B cell (primary cell): ENCODE results near the gene RAPGEF6. TPM values are rescaled to one million over a fixed set of nuclear protein-coding genes. Genes with fewer than 3 reads are reported as not detected.

Source experiments
- ATAC-seq: fragments of 200-7000 bp; cut with Tn5 transposase; one replicate; pipeline ENCODE4 v1.10.0; 2021; ENCODE audit warnings: low read depth, mild to moderate bottlenecking, moderate number of reproducible peaks, moderate library complexity
- CTCF ChIA-PET: fragments of 350-600 bp; sonication (Branson Sonifier 250); formaldehyde crosslinking; loops from one replicate; lab custom pipeline; 2021; ENCODE audit warnings: antibody characterized with exemption, inconsistent platforms; lab: Charles Lee
- POLR2A ChIA-PET: fragments of 350-600 bp; sonication (Branson Sonifier 250); formaldehyde crosslinking; loops from one replicate; lab custom pipeline; 2021; ENCODE audit warnings: antibody characterized with exemption; lab: Charles Lee
- DNase-seq: peaks from one replicate; pipeline ENCODE4 v3.0.0; 2013
- H2AFZ ChIP-seq: 2 replicates; pipeline ENCODE4 v1.6.1; 2012; ENCODE audit warnings: mild to moderate bottlenecking, low read depth, low read length; ENCODE audit not compliant: insufficient read depth, poor library complexity, severe bottlenecking
- H3K27ac ChIP-seq, 2 donors: 1 replicate in 1 of 2; 2 replicates in 1 of 2; pipeline ENCODE4 v1.5.1; 2012 to 2013; ENCODE audit warnings: low read length in 2 of 2, mild to moderate bottlenecking in 2 of 2, moderate library complexity in 1 of 2
- H3K27me3 ChIP-seq, 4 experiments: fragments of 200-600 bp in 1 of 4; sonication (generic) in 1 of 4; replicated peaks in 1 of 4; 1 replicate in 2 of 4; 2 replicates in 2 of 4; pipeline versions ENCODE4 v1.6.1 to v1.7.0; 2013 to 2016; ENCODE audit warnings: low read length in 3 of 4, mild to moderate bottlenecking in 2 of 4, mixed read lengths in 1 of 4, moderate library complexity in 1 of 4; ENCODE audit not compliant: insufficient read depth in 4 of 4, control insufficient read depth in 3 of 4; ENCODE audit errors: control extremely low read depth in 1 of 4
- H3K36me3 ChIP-seq, 2 experiments: replicated peaks in 1 of 2; 1 replicate in 1 of 2; 2 replicates in 1 of 2; pipeline versions ENCODE4 v1.6.1 to v1.7.1; 2013; ENCODE audit warnings: low read length in 1 of 2; ENCODE audit not compliant: insufficient read depth in 2 of 2, control insufficient read depth in 1 of 2; ENCODE audit errors: control extremely low read depth in 1 of 2, extremely low read depth in 1 of 2
- H3K4me1 ChIP-seq, 2 donors: fragments of 200-600 bp in 1 of 2; sonication (generic) in 1 of 2; 1 replicate in 1 of 2; 2 replicates in 1 of 2; pipeline versions ENCODE4 v1.5.1 to v1.6.1; 2013 to 2017; ENCODE audit warnings: low read length in 2 of 2; ENCODE audit not compliant: control insufficient read depth in 2 of 2, insufficient read depth in 2 of 2
- H3K4me2 ChIP-seq: replicated peaks from 2 replicates; pipeline ENCODE3; 2012; ENCODE audit warnings: mild to moderate bottlenecking, low read depth, low read length; ENCODE audit not compliant: poor library complexity, severe bottlenecking
- H3K4me3 ChIP-seq, 5 experiments: fragments of 200-600 bp in 1 of 5; sonication (generic) in 1 of 5; 1 replicate in 3 of 5; 2 replicates in 2 of 5; pipeline versions ENCODE4 v1.5.1 to v1.7.0; 2011 to 2016; ENCODE audit warnings: low read length in 4 of 5, mild to moderate bottlenecking in 4 of 5, low read depth in 2 of 5, control low read depth in 1 of 5, moderate library complexity in 1 of 5; ENCODE audit not compliant: insufficient read depth in 1 of 5; ENCODE audit errors: control extremely low read depth in 1 of 5, extremely low read depth in 1 of 5
- H3K79me2 ChIP-seq: fragments of 200-600 bp; sonication (generic); one replicate; pipeline ENCODE4 v1.6.0; 2016; ENCODE audit warnings: low read length; ENCODE audit not compliant: control insufficient read depth, insufficient read depth
- H3K9ac ChIP-seq: fragments of 200-600 bp; sonication (generic); 2 replicates; pipeline ENCODE4 v1.6.1; 2017; ENCODE audit warnings: mild to moderate bottlenecking, low read length, moderate library complexity
- H3K9me3 ChIP-seq, 3 donors: one replicate each; pipeline versions ENCODE4 v1.6.1 to v1.7.1; 2013; ENCODE audit warnings: low read length in 2 of 3; ENCODE audit not compliant: control insufficient read depth in 2 of 3, insufficient read depth in 1 of 3; ENCODE audit errors: control extremely low read depth in 1 of 3
- H4K20me1 ChIP-seq: 2 replicates; pipeline ENCODE4 v1.6.0; 2012; ENCODE audit warnings: mild to moderate bottlenecking, low read length; ENCODE audit not compliant: insufficient read depth, control insufficient read depth, poor library complexity, severe bottlenecking
- H3K27ac Mint-ChIP-seq: one replicate; pipeline ENCODE4 v1.8.0; 2021; ENCODE audit warnings: mixed read lengths
- H3K27me3 Mint-ChIP-seq: one replicate; pipeline ENCODE4 v1.8.0; 2021; ENCODE audit warnings: mixed read lengths
- H3K4me1 Mint-ChIP-seq: one replicate; pipeline ENCODE4 v1.8.0; 2021; ENCODE audit warnings: mixed read lengths
- H3K4me3 Mint-ChIP-seq: one replicate; pipeline ENCODE4 v1.8.0; 2021; ENCODE audit warnings: mixed read lengths
- H3K9me3 Mint-ChIP-seq: one replicate; pipeline ENCODE4 v1.8.0; 2022; ENCODE audit warnings: mixed read lengths; ENCODE audit not compliant: insufficient read depth
- EZH2 ChIP-seq: IDR thresholded peaks from 2 replicates; pipeline ENCODE4 v1.6.1; 2012; ENCODE audit warnings: borderline replicate concordance, low read depth, mild to moderate bottlenecking, moderate library complexity, low read length; ENCODE audit not compliant: insufficient read depth, poor library complexity, severe bottlenecking
- WGBS: methylation state at CpG from one replicate; pipeline ENCODE4 v1.1.5; 2013; ENCODE audit warnings: missing lambda C conversion rate; ENCODE audit not compliant: insufficient coverage; 5-methylcytosine and 5-hydroxymethylcytosine counted together
- intact Hi-C: fragments of 100-400 bp; cut with micrococcal nuclease; formaldehyde crosslinking; loops from one replicate; pipeline ENCODE4 v1.10.0; 2022
- polyA plus RNA-seq: library from polyadenylated mRNA; depleted of rRNA; stranded (reverse); fragments of >200 nt; gene quantifications from 2 replicates; pipeline ENCODE4 v1.2.3, GENCODE V29; 2012
- total RNA-seq, 2 donors: library from RNA; stranded (reverse); fragments of 120-200 nt in 1 of 2; gene quantifications; 1 replicate in 1 of 2; 2 replicates in 1 of 2; pipeline versions ENCODE4 v1.2.3 to v1.2.4, GENCODE V29; 2013 to 2022
- TF ChIP-seq, protein P1 (sequence below): fragments of 200-600 bp; IDR thresholded peaks from one replicate; pipeline ENCODE4 v1.8.0; 2022; ENCODE audit warnings: antibody characterized with exemption, mild to moderate bottlenecking

Gene RAPGEF6
- total and polyA plus RNA-seq, 2 donors (not counting 1 experiment from before 2014, with no cell fraction given) = 9.8 to 56.2 TPM

DNA sequence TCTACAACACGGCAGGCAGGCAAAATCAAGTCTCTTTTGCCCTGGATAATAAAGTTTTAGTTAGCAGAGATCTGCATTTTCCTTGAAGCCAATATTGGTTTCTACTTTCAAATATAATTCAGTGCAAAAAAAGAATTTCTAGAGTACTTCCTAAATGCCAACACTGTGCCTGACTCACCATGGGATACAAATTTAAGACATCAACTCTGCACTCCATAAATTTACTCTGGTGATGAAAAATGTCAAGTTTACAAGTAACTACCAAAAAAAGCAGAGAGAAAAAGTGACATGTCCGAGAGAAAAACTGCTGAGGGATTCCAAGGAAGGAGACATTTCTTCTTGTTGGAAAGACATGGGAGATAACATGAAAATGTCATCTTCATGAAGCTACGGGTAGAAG, 119.7 kb downstream of the RAPGEF6 start:
- TF ChIP-seq EZH2 = no peak
- TF ChIP-seq, protein P1, sequence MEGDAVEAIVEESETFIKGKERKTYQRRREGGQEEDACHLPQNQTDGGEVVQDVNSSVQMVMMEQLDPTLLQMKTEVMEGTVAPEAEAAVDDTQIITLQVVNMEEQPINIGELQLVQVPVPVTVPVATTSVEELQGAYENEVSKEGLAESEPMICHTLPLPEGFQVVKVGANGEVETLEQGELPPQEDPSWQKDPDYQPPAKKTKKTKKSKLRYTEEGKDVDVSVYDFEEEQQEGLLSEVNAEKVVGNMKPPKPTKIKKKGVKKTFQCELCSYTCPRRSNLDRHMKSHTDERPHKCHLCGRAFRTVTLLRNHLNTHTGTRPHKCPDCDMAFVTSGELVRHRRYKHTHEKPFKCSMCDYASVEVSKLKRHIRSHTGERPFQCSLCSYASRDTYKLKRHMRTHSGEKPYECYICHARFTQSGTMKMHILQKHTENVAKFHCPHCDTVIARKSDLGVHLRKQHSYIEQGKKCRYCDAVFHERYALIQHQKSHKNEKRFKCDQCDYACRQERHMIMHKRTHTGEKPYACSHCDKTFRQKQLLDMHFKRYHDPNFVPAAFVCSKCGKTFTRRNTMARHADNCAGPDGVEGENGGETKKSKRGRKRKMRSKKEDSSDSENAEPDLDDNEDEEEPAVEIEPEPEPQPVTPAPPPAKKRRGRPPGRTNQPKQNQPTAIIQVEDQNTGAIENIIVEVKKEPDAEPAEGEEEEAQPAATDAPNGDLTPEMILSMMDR = no peak
- H3K27me3 ChIP-seq = no peaks in the 10 kb centered on the region
- ChIA-PET POLR2A (no interaction called here), CTCF (interaction anchor here (0.6 to 1.7 kb wide), 4 partner anchors 52 to 861 kb away, joined by 3 to 9 read pairs (median 4); no protein-coding TSS in a partner anchor)
- Mint-ChIP-seq H3K9me3 (no peaks in the 10 kb centered on the region), H3K27ac (peak overlapping the region; percentile 34), H3K4me1 (peaks cover 24% of the 10 kb centered on the region), H3K27me3 (no peaks in the 10 kb centered on the region), H3K4me3 (peak overlapping the region; percentile 58)
- no peak overlapping the region for H3K4me3 ChIP-seq
- H3K27ac ChIP-seq = peak overlapping the region in 1 of 2 donors; percentile 69
- no peak for ATAC-seq
- H2AFZ ChIP-seq = no peak overlapping the region
- peaks cover 16 to 17% of the 10 kb centered on the region in 2 donors for H3K4me1 ChIP-seq
- H3K4me2 ChIP-seq = peak overlapping the region; percentile 61
- no peaks in the 10 kb centered on the region for H4K20me1 ChIP-seq
- no peaks in the 10 kb centered on the region for H3K9me3 ChIP-seq
- peaks cover 8 to 16% of the 10 kb centered on the region in 2 experiments for H3K36me3 ChIP-seq
- no peak for DNase-seq
- H3K9ac ChIP-seq = peak overlapping the region; percentile 44
- WGBS = 94% methylated on average over 2 of the region's 3 CpGs
- H3K79me2 ChIP-seq = peaks cover 26% of the 10 kb centered on the region
- intact Hi-C loops = loop anchor here (1.0 to 5.0 kb wide), 3 partner anchors 21 to 492 kb away; no protein-coding TSS in a partner anchor
